H1 (cell line): ENCODE data around the gene CCNE1. TPM values are rescaled to one million over a fixed set of nuclear protein-coding genes. Genes with fewer than 3 reads are reported as not detected.

Source experiments
- CTCF ChIA-PET: fragments of 300-600 bp; sonication (Branson Sonifier 250); formaldehyde crosslinking; loops from one replicate; lab custom pipeline; 2021; ENCODE audit not compliant: partially characterized antibody; lab: Charles Lee
- POLR2A ChIA-PET: fragments of 300-600 bp; sonication (Branson Sonifier 250); formaldehyde crosslinking; loops from one replicate; lab custom pipeline; 2021; ENCODE audit warnings: inconsistent platforms; ENCODE audit not compliant: partially characterized antibody; lab: Charles Lee
- DNase-seq, 2 experiments: peaks; one replicate each; pipeline versions ENCODE4 v3.0.0 to v3.0.0-alpha.2; 2010 to 2022; ENCODE audit warnings: low spot score in 2 of 2, low read depth in 1 of 2, mixed read lengths in 1 of 2
- FAIRE-seq: peaks from 2 replicates; lab custom pipeline; 2011; peaks lifted over from hg19 to GRCh38; lab: Jason Lieb, UNC
- H2AFZ ChIP-seq: 2 replicates; pipeline ENCODE4 v1.8.1; 2012; ENCODE audit warnings: low read length, inconsistent platforms
- H2AK5ac ChIP-seq: 2 replicates; pipeline ENCODE4 v1.6.1; 2013; ENCODE audit warnings: low read depth, low read length
- H2BK120ac ChIP-seq: replicated peaks from 2 replicates; pipeline ENCODE3; 2013; ENCODE audit warnings: low read depth, low read length, inconsistent platforms
- H2BK12ac ChIP-seq: 2 replicates; pipeline ENCODE4 v1.6.1; 2013; ENCODE audit warnings: low read depth, low read length
- H2BK15ac ChIP-seq: 2 replicates; pipeline ENCODE4 v1.6.1; 2013; ENCODE audit warnings: low read length
- H2BK20ac ChIP-seq: 2 replicates; pipeline ENCODE4 v1.6.1; 2013; ENCODE audit warnings: low read length
- H2BK5ac ChIP-seq: 2 replicates; pipeline ENCODE4 v1.6.1; 2013; ENCODE audit warnings: low read depth, low read length
- H3K14ac ChIP-seq: 2 replicates; pipeline ENCODE4 v1.6.1; 2013; ENCODE audit warnings: inconsistent platforms; ENCODE audit not compliant: insufficient read length
- H3K18ac ChIP-seq: 2 replicates; pipeline ENCODE4 v1.6.1; 2013; ENCODE audit warnings: low read length; ENCODE audit errors: extremely low read depth
- H3K23ac ChIP-seq: 2 replicates; pipeline ENCODE4 v1.6.1; 2013; ENCODE audit warnings: inconsistent platforms; ENCODE audit not compliant: insufficient read length
- H3K23me2 ChIP-seq: 2 replicates; pipeline ENCODE4 v1.6.1; 2013; ENCODE audit warnings: low read depth, low read length
- H3K27ac ChIP-seq: 2 replicates; pipeline ENCODE4 v1.6.1; 2011; ENCODE audit warnings: low read depth, low read length, inconsistent platforms
- H3K27me3 ChIP-seq, 4 experiments: replicated peaks in 1 of 4; 1 replicate in 1 of 4; 2 replicates in 3 of 4; pipeline versions ENCODE4 v1.6.1 to v1.8.1; 2011 to 2013; ENCODE audit warnings: low read length in 3 of 4, mild to moderate bottlenecking in 3 of 4, inconsistent platforms in 2 of 4, mixed read lengths in 2 of 4, moderate library complexity in 1 of 4; ENCODE audit not compliant: control insufficient read depth in 3 of 4, insufficient read depth in 3 of 4; ENCODE audit errors: extremely low read depth in 1 of 4
- H3K36me3 ChIP-seq, 4 experiments: 2 replicates each; pipeline versions ENCODE4 v1.6.1 to v1.8.1; 2011 to 2013; ENCODE audit warnings: mild to moderate bottlenecking in 4 of 4, low read length in 3 of 4, moderate library complexity in 2 of 4, control low read depth in 1 of 4, inconsistent platforms in 1 of 4; ENCODE audit not compliant: insufficient read depth in 4 of 4, control insufficient read depth in 2 of 4
- H3K4ac ChIP-seq: replicated peaks from 2 replicates; pipeline ENCODE3; 2013; ENCODE audit warnings: low read length, low read depth, mixed read lengths, inconsistent platforms; ENCODE audit not compliant: insufficient read length
- H3K4me1 ChIP-seq, 4 experiments: replicated peaks in 1 of 4; 1 replicate in 1 of 4; 2 replicates in 3 of 4; pipeline versions ENCODE4 v1.6.1 to v1.8.1; 2011 to 2013; ENCODE audit warnings: low read length in 3 of 4, inconsistent platforms in 2 of 4, mixed read lengths in 1 of 4; ENCODE audit not compliant: insufficient read depth in 4 of 4, control insufficient read depth in 3 of 4
- H3K4me2 ChIP-seq, 2 experiments: 2 replicates each; pipeline versions ENCODE4 v1.6.1 to v1.8.1; 2011 to 2013; ENCODE audit warnings: low read depth in 2 of 2, low read length in 2 of 2, control low read depth in 1 of 2, inconsistent platforms in 1 of 2, mild to moderate bottlenecking in 1 of 2; ENCODE audit not compliant: insufficient read depth in 1 of 2
- H3K4me3 ChIP-seq, 4 experiments: fragments of 200-600, 300-600 bp in 1 of 4; sonication (generic), shearing (Covaris generic), sonication (Bioruptor Twin) in 1 of 4; 2 replicates each; pipeline versions ENCODE4 v1.5.1 to v1.8.1; 2011 to 2016; ENCODE audit warnings: low read length in 4 of 4, low read depth in 3 of 4, control low read depth in 2 of 4, inconsistent platforms in 2 of 4, mild to moderate bottlenecking in 2 of 4, mixed read lengths in 1 of 4, moderate library complexity in 1 of 4; ENCODE audit not compliant: insufficient read depth in 2 of 4; ENCODE audit errors: extremely low read depth in 1 of 4
- H3K56ac ChIP-seq: replicated peaks from 2 replicates; pipeline ENCODE3; 2013; ENCODE audit warnings: low read depth, mild to moderate bottlenecking, mixed read lengths, low read length, inconsistent platforms; ENCODE audit not compliant: insufficient read length
- H3K79me1 ChIP-seq: 2 replicates; pipeline ENCODE4 v1.6.1; 2013; ENCODE audit warnings: low read depth, low read length, control low read depth
- H3K79me2 ChIP-seq, 2 experiments: 2 replicates each; pipeline versions ENCODE4 v1.6.1 to v1.8.1; 2012 to 2013; ENCODE audit warnings: low read length in 2 of 2, mild to moderate bottlenecking in 2 of 2, inconsistent platforms in 1 of 2; ENCODE audit not compliant: insufficient read depth in 2 of 2, control insufficient read depth in 1 of 2
- H3K9ac ChIP-seq, 4 experiments: replicated peaks in 1 of 4; 1 replicate in 1 of 4; 2 replicates in 3 of 4; pipeline versions ENCODE4 v1.6.1 to v1.8.1; 2011 to 2013; ENCODE audit warnings: low read depth in 3 of 4, low read length in 3 of 4, control low read depth in 2 of 4, mild to moderate bottlenecking in 2 of 4, moderate library complexity in 2 of 4, inconsistent platforms in 1 of 4; ENCODE audit errors: extremely low read depth in 1 of 4
- H3K9me3 ChIP-seq, 2 experiments: 2 replicates each; pipeline versions ENCODE4 v1.6.1 to v1.8.1; 2012 to 2013; ENCODE audit warnings: mild to moderate bottlenecking in 2 of 2, moderate library complexity in 2 of 2, control low read depth in 1 of 2, inconsistent platforms in 1 of 2, low read depth in 1 of 2, low read length in 1 of 2, mixed read lengths in 1 of 2; ENCODE audit not compliant: insufficient read depth in 2 of 2
- H4K20me1 ChIP-seq, 2 experiments: replicated peaks in 1 of 2; 2 replicates each; pipeline versions ENCODE3 to v1.8.1; 2011 to 2013; ENCODE audit warnings: inconsistent platforms in 2 of 2, low read length in 2 of 2, mild to moderate bottlenecking in 1 of 2; ENCODE audit not compliant: insufficient read depth in 2 of 2, control insufficient read depth in 1 of 2
- H4K5ac ChIP-seq: 2 replicates; pipeline ENCODE4 v1.6.1; 2013; ENCODE audit warnings: low read length, low read depth, mixed read lengths, inconsistent platforms; ENCODE audit not compliant: insufficient read length
- H4K8ac ChIP-seq: 2 replicates; pipeline ENCODE4 v1.8.0; 2013; ENCODE audit warnings: mild to moderate bottlenecking, moderate library complexity, low read length, inconsistent platforms; ENCODE audit not compliant: insufficient read depth; ENCODE audit errors: extremely low read depth
- H4K91ac ChIP-seq: replicated peaks from 2 replicates; pipeline ENCODE3; 2013; ENCODE audit warnings: low read length, mixed read lengths, inconsistent platforms; ENCODE audit not compliant: insufficient read length
- ATF2 ChIP-seq: IDR thresholded peaks from 2 replicates; pipeline ENCODE4 v1.6.1; 2012; ENCODE audit warnings: low read length, inconsistent platforms
- ATF3 ChIP-seq: IDR thresholded peaks from 2 replicates; pipeline ENCODE4 v1.6.1; 2011; ENCODE audit warnings: low read depth, mild to moderate bottlenecking, low read length; ENCODE audit not compliant: insufficient read depth
- CREB1 ChIP-seq: IDR thresholded peaks from 2 replicates; pipeline ENCODE4 v1.6.1; 2012; ENCODE audit warnings: inconsistent platforms
- KDM4A ChIP-seq: IDR thresholded peaks from one replicate; pipeline ENCODE4 v1.7.1; 2012; ENCODE audit warnings: low read depth, mild to moderate bottlenecking, moderate library complexity, low read length, inconsistent platforms; ENCODE audit not compliant: severe bottlenecking
- MAX ChIP-seq: IDR thresholded peaks from 2 replicates; pipeline ENCODE4 v1.6.1; 2012; ENCODE audit warnings: inconsistent platforms
- SIRT6 ChIP-seq: IDR thresholded peaks from one replicate; pipeline ENCODE4 v1.7.1; 2012; ENCODE audit warnings: low read length, inconsistent platforms
- WGBS, 2 experiments: shearing (Covaris generic) in 1 of 2; methylation state at CpG; one replicate each; pipeline versions ENCODE4 v1.1.6 to v1.1.7; 2013 to 2015; ENCODE audit warnings: low lambda C conversion rate in 2 of 2, mixed read lengths in 2 of 2, inconsistent platforms in 1 of 2, low coverage in 1 of 2, missing lambda C conversion rate in 1 of 2; ENCODE audit not compliant: insufficient replicate concordance in 2 of 2, insufficient coverage in 1 of 2, insufficient read length in 1 of 2; ENCODE audit errors: extremely low coverage in 1 of 2, missing lambda C conversion rate in 1 of 2; 5-methylcytosine and 5-hydroxymethylcytosine counted together
- polyA plus RNA-seq, 7 experiments: library from polyadenylated mRNA; depleted of rRNA in 3 of 7; stranded (reverse) in 5 of 7; unstranded in 2 of 7; fragments of >200 nt in 5 of 7; fragments of 200-250 nt in 2 of 7; gene quantifications; 1 replicate in 5 of 7; 2 replicates in 1 of 7; 4 replicates in 1 of 7; pipeline versions ENCODE4 v1.2.1 to v1.2.3, GENCODE V29; 2011 to 2013; ENCODE audit warnings: missing spikeins in 2 of 7, mixed read lengths in 2 of 7
- total RNA-seq: library from RNA; stranded (reverse); fragmentation: NEBNext Ultra II Directional; extraction: Animal tissue kit (Norgen Biotek cat#: 25700); gene quantifications from 2 replicates; pipeline ENCODE4 v1.2.1, GENCODE V29; 2021

CCNE1 gene
- total and polyA plus RNA-seq, 2 of the 8 experiments (the other 6 are each of a cell fraction or from before 2014, with no cell fraction given) = 43.2 to 44.6 TPM

- FAIRE-seq = no peak
- Histone ChIP-seq H2AFZ (no peak overlapping the region), H3K4ac (no peak overlapping the region), H4K8ac (no peak overlapping the region), H3K4me3 (no peak overlapping the region), H3K36me3 (no peaks in the 10 kb centered on the region), H2BK5ac (no peak overlapping the region), H2BK15ac (no peak overlapping the region), H2BK20ac (no peak overlapping the region), H4K20me1 (peaks cover 0 to 1% of the 10 kb centered on the region in 2 experiments), H4K5ac (no peak overlapping the region), H2BK120ac (no peak overlapping the region), H3K27ac (no peak overlapping the region), H3K4me1 (no peaks in the 10 kb centered on the region; a peak in 1 of 7 replicates), H3K18ac (no peak overlapping the region), H3K23me2 (peaks cover 7% of the 10 kb centered on the region; the same call in 1 of the 2 replicates), H2AK5ac (no peak overlapping the region), H3K9me3 (no peaks in the 10 kb centered on the region), H3K27me3 (no peaks in the 10 kb centered on the region), H3K79me2 (no peaks in the 10 kb centered on the region), H3K14ac (no peak overlapping the region), H3K23ac (no peak overlapping the region), H4K91ac (no peak overlapping the region), H3K9ac (no peak overlapping the region), H3K79me1 (no peaks in the 10 kb centered on the region), H3K56ac (no peak overlapping the region), H2BK12ac (no peak overlapping the region), H3K4me2 (no peak overlapping the region)
- CTCF ChIA-PET = interaction anchor here (0.9 to 3.7 kb wide), 7 partner anchors 9 to 99 kb away, joined by 3 to 14 read pairs (median 4); no protein-coding TSS in a partner anchor
- POLR2A ChIA-PET = interaction anchor here (0.6 kb wide), 1 partner anchor 8 kb away, joined by 3 read pairs; no protein-coding TSS in a partner anchor
- WGBS, 2 experiments = 88% methylated on average over 33 of the region's 33 CpGs; no CpG with 5 or more reads in 1 of the 2 experiments
- DNase-seq = no peak
- no peak for TF ChIP-seq SIRT6
- TF ChIP-seq ATF2 = no peak
- TF ChIP-seq KDM4A = no peak
- no peak for TF ChIP-seq ATF3
- no peak for TF ChIP-seq MAX
- TF ChIP-seq CREB1 = no peak
Observed at GRCh38 chr19:29781386-29782259, 30.2 kb upstream of the CCNE1 start.
